Mesenchymal stem cell (in vitro differentiated cells and primary cell): Measurements from ENCODE around the gene ADARB2.

Experiments
- DNase-seq: peaks from one replicate; pipeline ENCODE4 v3.0.0-alpha.2; 2013
- H2AFZ ChIP-seq: one replicate; pipeline ENCODE4 v1.6.1; 2013; ENCODE audit warnings: low read depth, mild to moderate bottlenecking, control low read depth, inconsistent platforms, low read length, moderate library complexity
- H2AK5ac ChIP-seq: 2 replicates; pipeline ENCODE4 v1.6.1; 2013; ENCODE audit warnings: low read length, moderate library complexity, mild to moderate bottlenecking, inconsistent platforms; ENCODE audit not compliant: severe bottlenecking
- H2BK120ac ChIP-seq: one replicate; pipeline ENCODE4 v1.6.1; 2013; ENCODE audit warnings: low read depth, mild to moderate bottlenecking, inconsistent platforms, low read length, moderate library complexity
- H2BK12ac ChIP-seq, 2 experiments: one replicate each; pipeline ENCODE4 v1.6.1; 2013; ENCODE audit warnings: inconsistent platforms in 2 of 2, low read length in 2 of 2, mild to moderate bottlenecking in 2 of 2, moderate library complexity in 2 of 2, control low read depth in 1 of 2
- H2BK15ac ChIP-seq: one replicate; pipeline ENCODE4 v1.6.1; 2013; ENCODE audit warnings: mild to moderate bottlenecking, low read depth, inconsistent platforms; ENCODE audit not compliant: poor library complexity, severe bottlenecking
- H2BK5ac ChIP-seq: 2 replicates; pipeline ENCODE4 v1.6.1; 2013; ENCODE audit warnings: low read depth, mild to moderate bottlenecking, low read length, control low read depth, inconsistent platforms; ENCODE audit not compliant: poor library complexity, severe bottlenecking
- H3K14ac ChIP-seq, 2 experiments: one replicate each; pipeline ENCODE4 v1.6.1; 2013; ENCODE audit warnings: inconsistent platforms in 2 of 2, low read length in 2 of 2, control low read depth in 1 of 2, mild to moderate bottlenecking in 1 of 2, moderate library complexity in 1 of 2
- H3K18ac ChIP-seq, 2 experiments: one replicate each; pipeline ENCODE4 v1.6.1; 2013; ENCODE audit warnings: inconsistent platforms in 2 of 2, low read length in 2 of 2, control low read depth in 1 of 2, low read depth in 1 of 2, mild to moderate bottlenecking in 1 of 2
- H3K23ac ChIP-seq, 2 experiments: one replicate each; pipeline ENCODE4 v1.6.1; 2013; ENCODE audit warnings: inconsistent platforms in 2 of 2, low read length in 2 of 2, mild to moderate bottlenecking in 2 of 2, moderate library complexity in 2 of 2, control low read depth in 1 of 2
- H3K27ac ChIP-seq: 2 replicates; pipeline ENCODE4 v1.5.1; 2013; ENCODE audit warnings: mild to moderate bottlenecking, moderate library complexity, low read length, control low read depth, inconsistent platforms; ENCODE audit not compliant: poor library complexity, severe bottlenecking
- H3K27me3 ChIP-seq, 2 experiments: 2 replicates each; pipeline versions ENCODE4 v1.6.1 to v1.7.0; 2013; ENCODE audit warnings: low read length in 2 of 2, mild to moderate bottlenecking in 2 of 2, moderate library complexity in 2 of 2, control low read depth in 1 of 2, inconsistent platforms in 1 of 2; ENCODE audit not compliant: control insufficient read depth in 1 of 2, insufficient read depth in 1 of 2
- H3K36me3 ChIP-seq, 2 experiments: 2 replicates each; pipeline versions ENCODE4 v1.6.1 to v1.7.0; 2013; ENCODE audit warnings: low read length in 2 of 2, control low read depth in 1 of 2, inconsistent platforms in 1 of 2, low read depth in 1 of 2, mild to moderate bottlenecking in 1 of 2; ENCODE audit not compliant: insufficient read depth in 2 of 2, control insufficient read depth in 1 of 2
- H3K4ac ChIP-seq, 2 experiments: one replicate each; pipeline ENCODE4 v1.6.1; 2013; ENCODE audit warnings: inconsistent platforms in 2 of 2, low read length in 2 of 2, mild to moderate bottlenecking in 2 of 2, moderate library complexity in 2 of 2, control low read depth in 1 of 2, low read depth in 1 of 2
- H3K4me1 ChIP-seq: 2 replicates; pipeline ENCODE4 v1.6.1; 2013; ENCODE audit warnings: low read depth, low read length, control low read depth; ENCODE audit not compliant: control insufficient read depth, insufficient read depth
- H3K4me2 ChIP-seq: 2 replicates; pipeline ENCODE4 v1.6.1; 2013; ENCODE audit warnings: low read length, mild to moderate bottlenecking, inconsistent platforms; ENCODE audit not compliant: poor library complexity, severe bottlenecking
- H3K4me3 ChIP-seq, 2 experiments: 2 replicates each; pipeline versions ENCODE4 v1.5.1 to v1.7.0; 2013; ENCODE audit warnings: low read length in 2 of 2, mild to moderate bottlenecking in 2 of 2, control low read depth in 1 of 2, low read depth in 1 of 2; ENCODE audit not compliant: insufficient read depth in 1 of 2
- H3K79me1 ChIP-seq: replicated peaks from 2 replicates; pipeline ENCODE4 v1.6.1; 2013; ENCODE audit warnings: mild to moderate bottlenecking, control low read depth, low read length, inconsistent platforms; ENCODE audit not compliant: poor library complexity, severe bottlenecking
- H3K9ac ChIP-seq: 2 replicates; pipeline ENCODE4 v1.7.0; 2013; ENCODE audit warnings: mild to moderate bottlenecking, low read length, moderate library complexity
- H3K9me3 ChIP-seq: 2 replicates; pipeline ENCODE4 v1.7.0; 2013; ENCODE audit warnings: mild to moderate bottlenecking, low read length; ENCODE audit not compliant: control insufficient read depth
- H4K8ac ChIP-seq: one replicate; pipeline ENCODE4 v1.6.1; 2013; ENCODE audit warnings: inconsistent platforms, mild to moderate bottlenecking, low read length, moderate library complexity
- H4K91ac ChIP-seq: one replicate; pipeline ENCODE4 v1.6.1; 2013; ENCODE audit warnings: mild to moderate bottlenecking, low read length, inconsistent platforms
- WGBS: methylation state at CpG from one replicate; pipeline ENCODE4 v1.1.7; 2013; ENCODE audit warnings: mixed read lengths; 5-methylcytosine and 5-hydroxymethylcytosine counted together

The ADARB2 gene

DNA sequence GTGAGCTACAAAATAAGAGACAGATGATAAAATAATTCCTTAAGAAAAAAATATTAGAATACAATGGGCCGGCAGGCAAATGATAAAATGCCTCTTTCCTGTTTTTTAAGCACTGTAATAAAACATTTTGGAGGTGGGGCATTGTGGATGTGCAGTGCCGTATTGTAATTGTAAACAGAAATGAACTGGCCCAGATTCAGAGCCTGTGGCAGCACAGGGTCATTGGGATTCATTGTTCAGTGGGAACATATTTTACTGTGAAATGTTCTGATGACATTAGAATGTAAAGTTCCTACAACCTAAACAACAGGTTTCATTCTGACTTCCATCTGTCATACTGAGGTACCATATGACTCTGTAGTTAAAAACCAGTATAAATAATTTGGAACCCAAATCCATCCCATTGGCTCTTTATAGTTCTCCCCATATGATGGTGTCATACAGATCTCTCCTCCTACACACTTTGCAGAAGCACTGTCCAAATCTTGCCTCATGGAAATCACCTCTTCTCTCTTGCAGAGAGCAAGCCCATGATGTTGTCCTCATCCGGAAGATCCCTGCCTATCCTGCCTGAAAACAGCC is 416.5 kb downstream of the ADARB2 start:
- H3K4ac ChIP-seq: no peak overlapping the region
- no peaks in the 10 kb centered on the region for H3K36me3 ChIP-seq
- no peaks in the 10 kb centered on the region for H3K79me1 ChIP-seq
- H4K8ac ChIP-seq: no peak overlapping the region
- H3K9me3 ChIP-seq: no peaks in the 10 kb centered on the region
- no peak for DNase-seq
- H2BK120ac ChIP-seq: no peak overlapping the region
- no peak overlapping the region for H3K9ac ChIP-seq
- no peak overlapping the region for H3K23ac ChIP-seq
- WGBS: 83% methylated on average over 3 of the region's 3 CpGs
- H3K4me2 ChIP-seq: no peak overlapping the region
- no peak overlapping the region for H2BK12ac ChIP-seq
- H2AFZ ChIP-seq: no peak overlapping the region
- H3K14ac ChIP-seq: no peak overlapping the region
- no peak overlapping the region for H3K18ac ChIP-seq
- H2AK5ac ChIP-seq: no peak overlapping the region
- H2BK15ac ChIP-seq: no peak overlapping the region
- peaks cover 3% of the 10 kb centered on the region for H3K4me1 ChIP-seq
- H3K27me3 ChIP-seq: peaks cover 0 to 12% of the 10 kb centered on the region in 2 experiments
- no peak overlapping the region for H2BK5ac ChIP-seq
- no peak overlapping the region for H3K27ac ChIP-seq
- no peak overlapping the region for H3K4me3 ChIP-seq
- no peak overlapping the region for H4K91ac ChIP-seq

DNA sequence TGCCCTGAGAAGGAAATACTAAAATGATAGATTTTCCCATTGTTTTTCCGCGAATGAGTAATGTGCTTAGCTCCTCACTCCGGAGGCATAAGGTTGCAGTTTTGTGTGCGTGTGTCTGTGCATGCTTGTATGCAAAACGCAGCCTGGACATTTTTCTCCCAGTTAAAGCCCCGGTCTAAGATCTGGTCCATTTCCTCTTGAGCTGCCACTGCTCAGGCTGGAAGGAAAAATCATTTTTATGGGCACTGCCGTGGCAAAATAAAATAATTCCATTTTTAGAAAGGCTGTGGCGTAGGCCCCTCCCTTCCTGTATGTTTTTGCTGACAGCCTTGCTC is 420.5 kb downstream of the ADARB2 start:
- H2BK5ac ChIP-seq: no peak overlapping the region
- no peaks in the 10 kb centered on the region for H3K79me1 ChIP-seq
- H3K9ac ChIP-seq: no peak overlapping the region
- peaks cover 0 to 8% of the 10 kb centered on the region in 2 experiments for H3K27me3 ChIP-seq
- WGBS: 54% methylated on average over 8 of the region's 8 CpGs
- no peak overlapping the region for H3K18ac ChIP-seq
- H4K91ac ChIP-seq: no peak overlapping the region
- no peak overlapping the region for H4K8ac ChIP-seq
- no peak overlapping the region for H2BK15ac ChIP-seq
- H3K4ac ChIP-seq: no peak overlapping the region
- no peak overlapping the region for H3K23ac ChIP-seq
- no peak for DNase-seq
- H3K14ac ChIP-seq: no peak overlapping the region
- no peak overlapping the region for H2BK120ac ChIP-seq
- H3K9me3 ChIP-seq: no peaks in the 10 kb centered on the region
- H2AFZ ChIP-seq: no peak overlapping the region
- H3K27ac ChIP-seq: no peak overlapping the region
- H3K4me1 ChIP-seq: peaks cover 20% of the 10 kb centered on the region
- H3K4me3 ChIP-seq: no peak overlapping the region
- H3K36me3 ChIP-seq: no peaks in the 10 kb centered on the region
- H3K4me2 ChIP-seq: no peak overlapping the region
- H2AK5ac ChIP-seq: no peak overlapping the region
- H2BK12ac ChIP-seq: no peak overlapping the region

DNA sequence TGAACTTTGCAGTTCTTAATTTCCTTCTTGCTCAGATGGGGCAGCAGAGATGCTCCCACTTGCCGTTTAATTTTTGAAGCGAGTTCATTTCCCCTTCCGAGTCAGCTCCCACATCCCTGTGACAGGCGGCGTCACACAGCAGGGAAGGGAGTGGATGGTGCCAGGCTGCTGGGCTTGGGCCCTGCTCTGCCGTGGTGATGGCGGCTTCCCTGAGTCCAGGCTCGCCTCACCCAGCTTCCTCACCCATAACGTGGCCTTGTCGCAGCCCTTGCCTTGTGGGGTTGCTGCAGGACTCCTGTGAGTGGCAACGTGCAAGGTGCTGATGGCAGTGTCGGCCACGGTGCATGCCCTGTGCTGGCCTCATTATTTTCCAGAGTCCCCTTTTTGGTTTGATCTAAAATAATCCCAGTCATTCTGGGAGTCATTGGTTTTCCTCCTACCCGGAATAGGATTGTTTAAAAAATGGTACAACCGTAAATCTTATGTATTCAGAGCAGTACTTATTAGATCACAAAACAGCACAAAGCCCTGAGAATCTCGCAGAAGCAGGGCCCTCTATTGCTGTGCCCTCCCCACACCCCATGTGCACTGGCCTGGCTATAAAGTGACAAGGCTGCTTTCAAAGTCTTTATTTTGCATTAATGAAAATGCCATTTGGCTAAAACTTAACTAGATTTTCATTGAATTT is 421.1 kb downstream of the ADARB2 start:
- H3K27me3 ChIP-seq: peaks cover 0 to 3% of the 10 kb centered on the region in 2 experiments
- WGBS: 83% methylated on average over 16 of the region's 16 CpGs
- H3K4ac ChIP-seq: no peak overlapping the region
- H3K9ac ChIP-seq: no peak overlapping the region
- no peak overlapping the region for H3K14ac ChIP-seq
- H3K23ac ChIP-seq: no peak overlapping the region
- no peak overlapping the region for H3K18ac ChIP-seq
- no peak overlapping the region for H2BK15ac ChIP-seq
- H2AFZ ChIP-seq: no peak overlapping the region
- no peak overlapping the region for H2BK12ac ChIP-seq
- H3K4me1 ChIP-seq: peaks cover 20% of the 10 kb centered on the region
- no peak overlapping the region for H3K4me2 ChIP-seq
- no peak for DNase-seq
- no peak overlapping the region for H3K27ac ChIP-seq
- H3K4me3 ChIP-seq: no peak overlapping the region
- H4K91ac ChIP-seq: no peak overlapping the region
- no peaks in the 10 kb centered on the region for H3K79me1 ChIP-seq
- H2AK5ac ChIP-seq: no peak overlapping the region
- no peak overlapping the region for H4K8ac ChIP-seq
- no peak overlapping the region for H2BK120ac ChIP-seq
- no peaks in the 10 kb centered on the region for H3K9me3 ChIP-seq
- H3K36me3 ChIP-seq: no peaks in the 10 kb centered on the region
- no peak overlapping the region for H2BK5ac ChIP-seq

DNA sequence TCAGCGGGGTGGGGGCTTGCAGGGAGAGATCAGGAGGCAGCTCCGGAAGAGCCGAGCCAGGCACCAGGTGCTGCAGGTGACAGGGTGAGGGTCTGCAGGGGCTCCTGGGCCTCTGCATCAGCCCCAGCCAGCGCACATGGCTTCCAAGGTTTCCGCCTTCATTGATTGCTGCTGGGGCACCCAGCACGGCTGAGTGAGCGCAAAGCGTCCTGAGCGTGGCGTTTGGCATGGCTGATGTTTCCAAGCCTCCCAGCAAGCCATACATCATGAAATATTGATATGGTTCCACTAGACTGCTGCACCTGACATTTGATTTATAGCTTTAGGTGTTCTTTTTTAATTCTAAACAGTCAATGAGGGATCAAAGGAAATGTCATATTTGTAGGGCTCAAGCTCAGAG is 422.1 kb downstream of the ADARB2 start:
- Histone ChIP-seq H3K4ac (no peak overlapping the region), H2BK12ac (no peak overlapping the region), H3K9ac (no peak overlapping the region), H4K91ac (no peak overlapping the region), H3K23ac (no peak overlapping the region), H4K8ac (no peak overlapping the region), H2BK15ac (no peak overlapping the region), H3K18ac (no peak overlapping the region), H3K27ac (no peak overlapping the region), H3K4me2 (no peak overlapping the region), H2AFZ (no peak overlapping the region), H3K9me3 (no peaks in the 10 kb centered on the region), H3K79me1 (no peaks in the 10 kb centered on the region), H3K14ac (no peak overlapping the region), H3K36me3 (no peaks in the 10 kb centered on the region), H3K4me1 (peaks cover 22% of the 10 kb centered on the region), H3K4me3 (no peak overlapping the region), H3K27me3 (no peaks in the 10 kb centered on the region), H2AK5ac (no peak overlapping the region), H2BK5ac (no peak overlapping the region), H2BK120ac (no peak overlapping the region)
- DNase-seq: no peak
- 97% methylated on average over 10 of the region's 10 CpGs for WGBS
